HG03460 (cell line): ENCODE measurements around the gene TPSG1.
"Not testable (repeated sequence)": the region's sequence is repeated elsewhere in the genome, so short reads cannot be mapped to it uniquely, and the experiment has no call there.

Source experiments
- ATAC-seq: cut with Tn5 transposase; IDR thresholded peaks from one replicate; pipeline ENCODE4 v1.9.1; 2021; ENCODE audit not compliant: unreplicated experiment

The TPSG1 gene

GRCh38 chr16:1198671-1199346, 26.3 kb downstream of the TPSG1 start:
- not testable (repeated sequence) for ATAC-seq

- ATAC-seq = no peak
These were observed 26.9 kb downstream of the TPSG1 start for GRCh38 chr16:1198194-1198593.

- ATAC-seq = no peak
These were observed 27.7 kb downstream of the TPSG1 start for GRCh38 chr16:1197237-1197866.

- no peak for ATAC-seq
These were observed 28.6 kb downstream of the TPSG1 start for GRCh38 chr16:1196494-1196893.

- ATAC-seq = no peak
These were observed 29.7 kb downstream of the TPSG1 start for GRCh38 chr16:1195393-1195666.

- no peak for ATAC-seq
These were observed 30.2 kb downstream of the TPSG1 start for GRCh38 chr16:1194665-1195392.

GRCh38 chr16:1193825-1194581, 31.1 kb downstream of the TPSG1 start:
- no peak for ATAC-seq

- no peak for ATAC-seq
These were observed 31.8 kb downstream of the TPSG1 start for GRCh38 chr16:1193143-1193824.

GRCh38 chr16:1192384-1193073, 32.5 kb downstream of the TPSG1 start:
- ATAC-seq = no peak

- ATAC-seq = not testable (repeated sequence)
These were observed 34.3 kb downstream of the TPSG1 start for GRCh38 chr16:1190789-1191188.

GRCh38 chr16:1189455-1189854, 35.6 kb downstream of the TPSG1 start:
- no peak for ATAC-seq

GRCh38 chr16:1188432-1189189, 36.5 kb downstream of the TPSG1 start:
- no peak for ATAC-seq

GRCh38 chr16:1185460-1186207, 39.4 kb downstream of the TPSG1 start:
- not testable (repeated sequence) for ATAC-seq

- ATAC-seq = no peak
These were observed 40.1 kb downstream of the TPSG1 start for GRCh38 chr16:1184980-1185379.

GRCh38 chr16:1184156-1184868, 40.8 kb downstream of the TPSG1 start:
- ATAC-seq = no peak

GRCh38 chr16:1182950-1183907, 41.8 kb downstream of the TPSG1 start:
- ATAC-seq = no peak

GRCh38 chr16:1182316-1182671, 42.8 kb downstream of the TPSG1 start:
- ATAC-seq = no peak
